ENCODE measurements around the gene RWDD3.

RWDD3 gene

GRCh38 chr1:95230256-95230655, 3.8 kb upstream of the RWDD3 start:
- no peak for DNase-seq (ENCODE audit: low read depth, low spot score)

GRCh38 chr1:95230768-95231191, 3.2 kb upstream of the RWDD3 start:
- no peak for DNase-seq (ENCODE audit: low read depth, low spot score)

DNA sequence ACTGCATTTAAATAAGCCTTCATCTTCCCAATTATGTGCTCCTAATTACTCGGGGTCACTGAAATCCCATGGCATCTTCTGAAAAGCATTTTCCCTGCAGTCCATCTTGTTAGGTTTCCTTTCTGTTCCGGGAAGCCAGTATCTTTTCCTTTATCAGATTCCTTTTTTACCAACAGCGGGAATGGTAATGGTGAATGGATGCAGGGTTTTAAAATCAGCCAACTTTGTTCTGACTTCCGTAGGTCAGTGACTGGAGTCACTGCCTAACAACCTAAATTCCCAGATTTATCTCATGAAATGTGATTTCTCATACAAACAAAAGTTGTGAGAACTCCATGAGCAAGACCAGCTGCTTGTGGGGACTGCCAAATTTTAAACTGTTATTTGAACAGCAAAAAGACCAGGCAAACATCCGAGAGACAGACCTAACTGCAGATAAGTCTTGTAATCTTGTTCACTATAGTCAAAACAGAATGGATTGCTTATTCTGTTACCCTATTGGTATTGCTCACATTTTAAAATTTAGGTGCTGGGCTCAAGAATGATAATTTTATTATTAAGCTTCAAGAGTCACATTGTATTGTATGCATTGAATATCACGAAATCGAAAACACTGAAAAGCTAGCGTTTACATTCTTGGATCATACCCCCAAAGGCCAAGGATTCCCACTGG, 1.2 kb upstream of the RWDD3 start:
- DNase-seq (ENCODE audit: low read depth, low spot score): no peak

DNA sequence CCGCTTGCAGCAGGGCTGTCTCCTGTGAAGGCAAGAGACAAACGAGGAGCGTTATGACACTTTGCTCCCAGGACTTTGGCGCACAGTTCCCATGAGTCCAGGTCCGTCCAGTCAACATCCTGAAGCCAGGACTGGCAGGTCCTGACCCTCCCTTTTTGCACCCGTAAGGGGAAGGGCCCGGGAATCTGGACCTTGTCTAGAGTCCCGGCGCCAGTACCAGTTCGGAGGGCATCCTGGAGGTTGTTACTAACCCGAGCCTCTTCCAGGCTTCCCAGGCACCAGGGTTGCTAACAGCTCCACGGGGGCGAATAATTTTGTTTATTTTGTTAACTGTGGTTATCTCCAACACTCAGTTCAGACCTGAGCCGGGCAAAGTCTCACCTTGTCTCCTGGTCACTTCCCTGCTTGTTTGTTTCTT, 682 bp upstream of the RWDD3 start:
- no peak for DNase-seq (ENCODE audit: low read depth, low spot score)

DNA sequence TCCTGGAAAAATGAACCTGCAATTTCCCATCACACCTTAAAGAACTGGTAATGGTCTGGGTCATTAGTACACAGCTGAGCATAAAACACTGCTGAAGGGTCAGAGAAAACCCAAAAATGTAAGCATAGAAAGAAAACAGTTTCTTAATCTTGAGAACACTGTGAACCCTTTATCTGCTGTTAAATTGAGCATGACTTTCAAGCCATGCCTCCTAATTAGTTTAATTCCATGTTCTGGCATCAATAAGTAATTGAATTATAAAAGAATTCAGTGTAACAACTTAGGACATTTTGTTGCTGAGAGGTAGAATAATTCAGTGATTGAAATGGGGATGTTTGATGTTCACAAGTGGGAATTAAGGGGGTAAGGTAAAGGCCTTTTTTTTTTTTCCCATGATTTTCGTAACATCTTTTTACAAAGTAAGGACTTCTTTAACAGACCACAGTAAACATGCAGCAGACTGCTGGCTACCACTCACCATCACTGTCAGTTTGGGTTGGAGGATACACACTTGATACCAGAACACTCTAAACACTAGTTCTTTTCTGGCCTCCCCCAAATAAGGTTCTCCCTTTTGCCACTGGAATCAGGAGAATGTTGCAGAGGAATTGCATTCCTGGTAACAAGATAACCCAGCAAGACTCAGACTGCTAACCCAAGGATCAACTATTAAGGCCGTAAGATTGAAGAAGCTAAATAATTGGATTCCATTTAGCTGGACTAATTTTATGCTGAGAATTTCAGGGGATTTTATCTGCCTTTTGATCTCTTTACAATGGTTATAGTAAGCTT, 3.0 kb downstream of the RWDD3 start:
- DNase-seq (ENCODE audit: low read depth, low spot score): peak; percentile 69

GRCh38 chr1:95237981-95238703, 4.1 kb downstream of the RWDD3 start:
- DNase-seq (ENCODE audit: low read depth, low spot score): no peak

DNA sequence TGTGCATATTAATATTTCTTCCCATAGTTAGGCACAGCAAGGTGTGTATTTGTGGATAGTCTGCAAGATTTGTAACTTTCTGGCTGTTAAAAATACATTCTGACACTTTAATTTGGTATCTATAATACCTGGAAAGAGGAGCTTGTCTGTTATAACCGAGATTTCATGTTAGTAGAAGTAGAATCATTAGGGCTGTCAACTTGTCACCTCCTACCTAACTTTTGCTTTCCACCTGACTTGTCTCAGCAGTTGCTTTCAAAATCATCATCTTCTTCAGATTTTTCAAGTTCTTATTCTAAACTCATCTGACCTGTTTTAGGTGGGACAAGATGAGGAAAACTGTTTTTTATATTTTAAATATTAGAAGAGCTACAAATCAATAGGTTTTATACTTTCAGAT, 11.0 kb downstream of the RWDD3 start:
- DNase-seq (ENCODE audit: low read depth, low spot score): no peak

DNA sequence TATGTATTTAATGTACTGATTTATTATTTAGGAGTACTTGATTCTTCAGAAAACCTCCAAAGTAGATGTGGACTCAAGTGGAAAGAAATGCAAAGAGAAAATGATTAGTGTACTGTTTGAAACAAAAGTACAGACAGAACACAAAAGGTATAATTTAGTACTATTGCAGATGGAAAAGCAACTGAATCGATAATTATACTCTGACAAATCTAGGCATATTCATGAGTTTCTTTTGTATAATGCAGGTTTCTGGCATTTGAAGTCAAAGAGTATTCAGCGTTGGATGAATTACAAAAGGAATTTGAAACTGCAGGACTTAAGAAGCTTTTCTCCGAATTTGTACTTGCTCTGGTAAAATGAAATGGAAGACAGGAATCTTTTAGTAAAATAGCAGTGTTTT, 12.5 kb downstream of the RWDD3 start:
- no peak for DNase-seq (ENCODE audit: low read depth, low spot score)

- no peak for DNase-seq (ENCODE audit: low read depth, low spot score)
These were observed 13.6 kb downstream of the RWDD3 start for GRCh38 chr1:95247607-95248006.

GRCh38 chr1:95249916-95250315, 15.9 kb downstream of the RWDD3 start:
- DNase-seq (ENCODE audit: low read depth, low spot score): no peak

DNA sequence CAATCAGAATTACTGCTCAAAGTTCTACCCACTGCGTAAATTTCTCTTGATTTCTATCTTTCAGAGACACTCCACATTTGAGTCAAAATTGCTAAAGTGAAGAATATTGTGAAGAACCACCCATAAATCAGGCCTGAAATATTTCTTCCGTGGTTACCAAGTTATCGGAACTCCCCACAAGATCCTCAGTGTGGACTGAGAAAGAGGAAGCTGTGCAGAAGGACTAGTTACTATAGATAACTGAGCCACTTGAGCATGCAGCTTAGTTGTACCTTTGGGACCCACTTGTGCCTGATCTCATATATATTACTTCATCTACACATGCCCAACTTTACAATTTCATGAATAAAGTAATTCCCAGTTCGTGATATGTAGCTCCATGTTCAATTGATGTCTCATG, 18.4 kb downstream of the RWDD3 start:
- no peak for DNase-seq (ENCODE audit: low read depth, low spot score)

DNA sequence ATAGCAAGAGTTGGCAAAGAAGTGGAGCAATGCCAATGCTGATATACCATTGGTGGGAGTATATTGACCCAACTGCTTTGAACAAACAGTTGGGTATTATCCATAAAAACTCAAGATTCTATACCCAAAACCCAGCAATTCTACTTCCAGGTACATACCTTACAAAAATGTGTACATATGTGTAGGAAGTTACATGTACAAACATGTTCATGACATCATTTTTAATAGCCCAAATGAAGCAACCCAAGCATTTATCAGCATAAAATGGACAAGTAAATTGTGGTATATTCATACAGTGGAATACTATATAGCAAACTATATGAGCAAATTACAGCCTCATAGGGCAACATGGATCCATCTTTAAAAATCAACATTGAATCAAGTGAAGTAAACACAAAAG, 20.9 kb downstream of the RWDD3 start:
- no peak for DNase-seq (ENCODE audit: low read depth, low spot score)

DNA sequence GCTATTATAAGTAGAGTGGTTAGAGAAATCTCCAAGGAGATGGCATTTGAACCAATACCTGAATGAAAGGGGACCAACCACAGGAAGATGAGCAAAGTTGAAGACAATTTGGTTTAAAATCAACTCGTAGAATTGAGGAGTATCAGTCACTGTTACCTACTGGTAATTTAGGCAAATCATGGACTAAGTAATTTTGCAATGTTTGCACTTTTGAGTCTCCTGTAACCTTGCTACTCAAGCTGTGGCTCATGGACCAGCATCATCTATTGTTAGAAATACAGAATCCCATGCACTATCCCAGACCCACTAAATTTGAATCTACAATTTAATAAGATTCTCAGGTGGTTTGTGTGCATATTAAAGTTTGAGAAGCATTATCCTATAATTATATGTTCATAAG, 21.8 kb downstream of the RWDD3 start:
- DNase-seq (ENCODE audit: low read depth, low spot score): no peak

DNA sequence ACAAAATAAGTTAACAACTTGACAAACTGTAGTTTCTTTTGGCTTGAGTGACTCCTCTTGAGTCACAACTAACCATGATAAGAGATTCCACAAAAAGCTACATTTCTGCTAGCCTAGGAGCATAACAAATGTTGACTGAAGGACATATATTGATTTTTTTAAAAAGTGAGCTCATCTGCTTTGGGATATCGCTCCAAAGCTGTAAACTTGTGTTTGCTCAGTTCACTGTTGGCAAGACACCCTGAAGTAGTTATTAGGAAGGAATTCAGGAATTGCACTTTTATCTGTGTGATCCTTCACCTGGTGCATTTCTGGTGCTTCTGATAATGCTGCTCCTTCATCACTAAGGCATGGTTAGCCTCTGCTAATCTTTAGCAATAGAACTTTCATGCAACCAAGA, 23.7 kb downstream of the RWDD3 start:
- peak; percentile 22 for DNase-seq (ENCODE audit: low read depth, low spot score)

GRCh38 chr1:95259245-95259644, 25.2 kb downstream of the RWDD3 start:
- no peak for DNase-seq (ENCODE audit: low read depth, low spot score)

DNA sequence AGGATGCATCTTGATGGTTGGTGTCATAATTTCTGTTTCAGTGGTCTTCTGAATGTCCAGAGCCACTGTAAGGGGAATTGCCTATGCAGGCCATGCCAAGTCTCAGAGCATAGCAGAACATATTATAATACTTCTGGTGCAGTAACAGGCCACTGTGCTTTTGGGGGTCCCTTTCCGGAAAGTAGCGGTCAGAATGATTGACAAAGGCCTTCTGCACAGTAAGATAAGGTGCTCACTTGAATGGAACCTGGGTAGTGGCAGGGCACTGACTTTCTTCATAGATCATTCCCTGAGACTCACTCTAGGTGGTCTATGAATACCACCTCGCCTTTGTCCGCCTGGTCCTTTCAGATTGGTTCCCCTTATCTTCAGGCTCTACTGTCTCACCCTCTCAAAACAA, 28.9 kb downstream of the RWDD3 start:
- DNase-seq (ENCODE audit: low read depth, low spot score): no peak

DNA sequence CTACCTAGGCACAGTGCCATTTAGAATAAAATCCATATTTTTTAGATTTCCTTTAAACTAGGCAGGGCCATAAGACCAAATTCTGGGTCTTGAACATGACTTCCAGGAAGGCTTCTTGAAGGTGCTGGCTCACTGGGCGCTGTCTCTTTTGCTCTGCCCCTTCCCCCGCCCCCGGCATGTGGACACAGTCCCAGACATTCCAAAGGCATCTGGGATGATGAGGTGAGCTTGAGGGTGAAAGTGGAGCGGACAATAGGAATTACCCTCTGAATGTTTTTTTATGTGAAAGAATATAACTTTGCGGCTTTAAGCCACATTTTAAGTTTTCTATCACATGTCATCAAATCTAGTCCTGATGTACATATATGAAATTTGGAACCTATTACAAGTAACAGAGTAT, 29.4 kb downstream of the RWDD3 start:
- DNase-seq (ENCODE audit: low read depth, low spot score): peak; percentile 10

DNA sequence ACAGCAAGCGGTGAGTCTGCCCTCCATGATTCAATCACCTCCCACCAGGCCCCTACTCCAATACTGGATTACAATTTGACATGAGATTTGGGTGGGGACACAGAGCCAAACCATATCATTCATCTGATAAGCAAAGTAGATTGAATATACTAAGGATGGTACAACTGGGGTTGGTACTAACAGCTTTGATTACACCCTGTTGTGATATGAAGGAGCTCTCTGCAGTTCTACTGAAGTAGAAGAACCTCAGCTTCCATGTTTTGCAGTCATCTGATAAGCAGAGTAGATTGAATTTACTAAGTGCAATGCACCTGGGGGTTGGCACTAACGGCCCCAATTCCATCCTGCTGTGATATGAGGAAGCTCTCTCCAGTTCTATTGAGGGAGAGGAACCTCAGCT, 31.1 kb downstream of the RWDD3 start:
- no peak for DNase-seq (ENCODE audit: low read depth, low spot score)

GRCh38 chr1:95276429-95276828, 42.4 kb downstream of the RWDD3 start:
- DNase-seq (ENCODE audit: low read depth, low spot score): no peak

GRCh38 chr1:95278173-95279006, 44.4 kb downstream of the RWDD3 start:
- no peak for DNase-seq (ENCODE audit: low read depth, low spot score)

- no peak for DNase-seq (ENCODE audit: low read depth, low spot score)
These were observed 47.9 kb downstream of the RWDD3 start for GRCh38 chr1:95281781-95282517.
